Renal cortical epithelial cell (primary cell): ENCODE results near the gene NCK2. TPM values are rescaled to one million over a fixed set of nuclear protein-coding genes. Genes with fewer than 3 reads are reported as not detected.

Source experiments
- DNase-seq: peaks from one replicate; pipeline ENCODE4 v3.0.0-alpha.2; 2011; ENCODE audit warnings: low read depth
- total RNA-seq: library from RNA; depleted of rRNA; stranded (reverse); fragments of >200 nt; gene quantifications from 2 replicates; pipeline ENCODE4 v1.2.3, GENCODE V29; 2014

The NCK2 gene
- total RNA-seq, 1 donor from 2014 or later = 65.0 TPM

GRCh38 chr2:105872830-105873229 is 128.1 kb downstream of the NCK2 start:
- DNase-seq = no peak

GRCh38 chr2:105873281-105873680 is 128.6 kb downstream of the NCK2 start:
- no peak for DNase-seq

- DNase-seq = peak; percentile 87
Observed at GRCh38 chr2:105873721-105874120, 129.0 kb downstream of the NCK2 start.

GRCh38 chr2:105874466-105874865 is 129.8 kb downstream of the NCK2 start:
- DNase-seq = no peak

- DNase-seq = no peak
Observed at GRCh38 chr2:105875241-105875640, 130.5 kb downstream of the NCK2 start.

- DNase-seq = no peak
Observed at GRCh38 chr2:105876191-105876590, 131.5 kb downstream of the NCK2 start.

- DNase-seq = peak; percentile 86
Observed at GRCh38 chr2:105877945-105878344, 133.2 kb downstream of the NCK2 start.

GRCh38 chr2:105879106-105879802 is 134.5 kb downstream of the NCK2 start:
- DNase-seq = peak; percentile 43

GRCh38 chr2:105879803-105880300 is 135.1 kb downstream of the NCK2 start:
- no peak for DNase-seq

- no peak for DNase-seq
Observed at GRCh38 chr2:105880637-105881036, 135.9 kb downstream of the NCK2 start.

- no peak for DNase-seq
Observed at GRCh38 chr2:105881286-105882136, 136.8 kb downstream of the NCK2 start.

- DNase-seq = no peak
Observed at GRCh38 chr2:105882341-105882740, 137.6 kb downstream of the NCK2 start.

GRCh38 chr2:105882920-105883435 is 138.3 kb downstream of the NCK2 start:
- no peak for DNase-seq

- no peak for DNase-seq
Observed at GRCh38 chr2:105883911-105884694, 139.4 kb downstream of the NCK2 start.

GRCh38 chr2:105885456-105885855 is 140.7 kb downstream of the NCK2 start:
- DNase-seq = no peak

GRCh38 chr2:105886029-105886454 is 141.3 kb downstream of the NCK2 start:
- DNase-seq = peak; percentile 49

GRCh38 chr2:105886687-105887086 is 142.0 kb downstream of the NCK2 start:
- peak; percentile 50 for DNase-seq

- DNase-seq = no peak
Observed at GRCh38 chr2:105887256-105887655, 142.5 kb downstream of the NCK2 start.

- DNase-seq = no peak
Observed at GRCh38 chr2:105888625-105889024, 143.9 kb downstream of the NCK2 start.

GRCh38 chr2:105889046-105889445 is 144.3 kb downstream of the NCK2 start:
- DNase-seq = no peak

- no peak for DNase-seq
Observed at GRCh38 chr2:105890111-105890510, 145.4 kb downstream of the NCK2 start.

- no peak for DNase-seq
Observed at GRCh38 chr2:105890856-105891255, 146.1 kb downstream of the NCK2 start.
